Left lung (tissue), 10 donors: Measurements from ENCODE around the gene PAFAH1B1. TPM values are rescaled to one million over a fixed set of nuclear protein-coding genes. Genes with fewer than 3 reads are reported as not detected.

Source experiments
- ATAC-seq: fragments of 200-7000 bp; cut with Tn5 transposase; one replicate; pipeline ENCODE4 v1.9.1; 2020; ENCODE audit warnings: moderate library complexity
- DNase-seq, 4 donors: peaks; one replicate each; pipeline ENCODE4 v3.0.0-alpha.2; 2013 to 2020
- H3K27ac ChIP-seq, 2 donors: fragments of 200-600 bp; sonication (generic) in 1 of 2; one replicate each; pipeline versions ENCODE4 v1.5.0 to v1.8.0; 2020 to 2021
- H3K27me3 ChIP-seq, 2 donors: fragments of 200-600 bp; sonication (generic) in 1 of 2; one replicate each; pipeline versions ENCODE4 v1.5.0 to v1.8.0; 2020 to 2021
- H3K36me3 ChIP-seq, 2 donors: fragments of 200-600 bp; sonication (generic) in 1 of 2; one replicate each; pipeline versions ENCODE4 v1.5.0 to v1.8.0; 2020 to 2021
- H3K4me1 ChIP-seq, 2 donors: fragments of 200-600 bp; one replicate each; pipeline ENCODE4 v1.8.0; 2021
- H3K4me3 ChIP-seq, 2 donors: fragments of 200-600 bp; sonication (generic) in 1 of 2; one replicate each; pipeline versions ENCODE4 v1.5.0 to v1.8.0; 2020 to 2021; ENCODE audit warnings: mild to moderate bottlenecking in 1 of 2
- H3K9me3 ChIP-seq, 2 donors: fragments of 200-600 bp; sonication (generic) in 1 of 2; one replicate each; pipeline versions ENCODE4 v1.5.0 to v1.8.0; 2020 to 2021
- CTCF ChIP-seq, 2 donors: fragments of 200-600 bp; sonication (generic) in 1 of 2; IDR thresholded peaks; one replicate each; pipeline versions ENCODE4 v1.5.0 to v1.8.0; 2021; ENCODE audit warnings: antibody characterized with exemption in 2 of 2
- intact Hi-C, 2 donors: fragments of 100-400 bp; cut with DNase I; formaldehyde crosslinking; loops; one replicate each; pipeline versions ENCODE4 v1.11.2 to v1.14.2; 2022
- polyA plus RNA-seq, 6 donors: library from polyadenylated mRNA; unstranded; fragments of 120-200 nt; gene quantifications; one replicate each; pipeline ENCODE4 v1.2.1, GENCODE V29; 2013; ENCODE audit not compliant: insufficient read length in 6 of 6
- total RNA-seq, 2 donors: library from RNA; stranded (reverse); fragmentation: NEBNext Ultra II Directional; extraction: Animal tissue kit (Norgen Biotek cat#: 25700); gene quantifications; one replicate each; pipeline ENCODE4 v1.2.1, GENCODE V29; 2021
- donor health status: DM: no; HTN: yes; CAD: no.
- donor health status: DM: no; HTN: no; CAD: no.

The PAFAH1B1 gene
- total and polyA plus RNA-seq, 8 donors: 135 to 188 (median 151) TPM

- TF ChIP-seq CTCF (IDR thresholded peaks at IDR 0.05): no peak
- intact Hi-C loops: no loop called here
- H3K4me1 ChIP-seq: no peaks in the 10 kb centered on the region
- no peaks in the 10 kb centered on the region for H3K36me3 ChIP-seq
- H3K27ac ChIP-seq: no peak overlapping the region
- H3K9me3 ChIP-seq: no peaks in the 10 kb centered on the region
- no peak for DNase-seq
- no peak for ATAC-seq
- H3K27me3 ChIP-seq: no peaks in the 10 kb centered on the region
- H3K4me3 ChIP-seq: no peak overlapping the region
Observed at GRCh38 chr17:2580151-2580550, 13.3 kb upstream of the PAFAH1B1 start.

GRCh38 chr17:2580661-2581060 lies 12.8 kb upstream of the PAFAH1B1 start:
- Histone ChIP-seq H3K4me1 (no peaks in the 10 kb centered on the region), H3K9me3 (no peaks in the 10 kb centered on the region), H3K27ac (no peak overlapping the region), H3K36me3 (no peaks in the 10 kb centered on the region), H3K27me3 (no peaks in the 10 kb centered on the region), H3K4me3 (no peak overlapping the region)
- no peak for DNase-seq
- intact Hi-C loops: no loop called here
- no peak for ATAC-seq
- TF ChIP-seq CTCF (IDR thresholded peaks at IDR 0.05): no peak

GRCh38 chr17:2582493-2582892 lies 11.0 kb upstream of the PAFAH1B1 start:
- Histone ChIP-seq H3K9me3 (no peaks in the 10 kb centered on the region), H3K4me3 (no peak overlapping the region), H3K27ac (no peak overlapping the region), H3K27me3 (no peaks in the 10 kb centered on the region), H3K36me3 (no peaks in the 10 kb centered on the region), H3K4me1 (no peaks in the 10 kb centered on the region)
- TF ChIP-seq CTCF (IDR thresholded peaks at IDR 0.05): no peak
- intact Hi-C loops: no loop called here
- DNase-seq: no peak
- no peak for ATAC-seq

GRCh38 chr17:2591040-2591640 lies 2.3 kb upstream of the PAFAH1B1 start:
- ATAC-seq: no peak
- intact Hi-C loops: loop anchor here in 1 of 2 donors (10.0 kb wide), 1 partner anchor 94 kb away; no protein-coding TSS in a partner anchor

More at GRCh38 chr17:2591040-2591640, 2.3 kb upstream of the PAFAH1B1 start:
- Histone ChIP-seq H3K36me3 (no peaks in the 10 kb centered on the region), H3K27ac (no peak overlapping the region), H3K4me3 (no peak overlapping the region), H3K4me1 (peaks cover 12 to 23% of the 10 kb centered on the region in 2 donors), H3K27me3 (no peaks in the 10 kb centered on the region), H3K9me3 (no peaks in the 10 kb centered on the region)
- no peak for DNase-seq
- TF ChIP-seq CTCF (IDR thresholded peaks at IDR 0.05): no peak
